H1 (cell line): ENCODE measurements around the gene NUTM2G. TPM values are rescaled to one million over a fixed set of nuclear protein-coding genes. Genes with fewer than 3 reads are reported as not detected.

Experiments
- CBX8 ChIP-seq: fragments of 300-800, 300-1000 bp; sonication (generic); IDR thresholded peaks from 2 replicates; pipeline ENCODE4 v1.7.1; 2016; ENCODE audit warnings: low read depth, low read length, borderline replicate concordance
- EGR1 ChIP-seq: IDR thresholded peaks from 2 replicates; pipeline ENCODE4 v1.6.1; 2011; ENCODE audit warnings: low read depth, low read length, borderline replicate concordance
- GTF2F1 ChIP-seq: IDR thresholded peaks from 2 replicates; pipeline ENCODE4 v1.6.1; 2012; ENCODE audit warnings: low read depth, low read length, improper control_type of control experiment, borderline replicate concordance
- polyA plus RNA-seq, 7 experiments: library from polyadenylated mRNA; depleted of rRNA in 3 of 7; stranded (reverse) in 5 of 7; unstranded in 2 of 7; fragments of >200 nt in 5 of 7; fragments of 200-250 nt in 2 of 7; gene quantifications; 1 replicate in 5 of 7; 2 replicates in 1 of 7; 4 replicates in 1 of 7; pipeline versions ENCODE4 v1.2.1 to v1.2.3, GENCODE V29; 2011 to 2013; ENCODE audit warnings: missing spikeins in 2 of 7, mixed read lengths in 2 of 7
- total RNA-seq: library from RNA; stranded (reverse); fragmentation: NEBNext Ultra II Directional; extraction: Animal tissue kit (Norgen Biotek cat#: 25700); gene quantifications from 2 replicates; pipeline ENCODE4 v1.2.1, GENCODE V29; 2021
- TF ChIP-seq, protein P1 (sequence below): IDR thresholded peaks from 2 replicates; pipeline ENCODE4 v1.6.1; 2012; ENCODE audit warnings: inconsistent platforms

Gene NUTM2G
- total and polyA plus RNA-seq, 2 of the 8 experiments (the other 6 are each of a cell fraction or from before 2014, with no cell fraction given): 0.27 TPM; not detected in 1

DNA sequence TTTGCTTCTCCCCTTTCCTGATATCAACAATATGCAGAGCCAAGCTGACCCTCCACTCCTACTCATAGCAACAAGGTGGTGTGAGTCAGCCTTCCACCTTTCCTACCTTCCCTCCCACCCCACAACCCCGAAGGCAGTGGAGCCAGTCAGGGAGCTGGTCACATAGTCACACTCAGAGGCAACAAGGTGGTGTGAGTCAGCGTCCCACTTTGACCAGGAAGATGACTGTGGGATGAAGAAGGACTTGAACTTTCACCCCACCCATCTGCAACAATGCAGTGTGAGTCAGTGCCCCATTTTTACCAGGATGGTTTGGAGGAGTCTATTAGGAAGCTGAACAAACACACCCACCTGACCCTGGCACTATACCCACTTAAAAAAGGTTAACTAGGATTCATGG, 44.2 kb upstream of the NUTM2G start (continued):
- TF ChIP-seq, protein P1, sequence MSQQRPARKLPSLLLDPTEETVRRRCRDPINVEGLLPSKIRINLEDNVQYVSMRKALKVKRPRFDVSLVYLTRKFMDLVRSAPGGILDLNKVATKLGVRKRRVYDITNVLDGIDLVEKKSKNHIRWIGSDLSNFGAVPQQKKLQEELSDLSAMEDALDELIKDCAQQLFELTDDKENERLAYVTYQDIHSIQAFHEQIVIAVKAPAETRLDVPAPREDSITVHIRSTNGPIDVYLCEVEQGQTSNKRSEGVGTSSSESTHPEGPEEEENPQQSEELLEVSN: no peak
- TF ChIP-seq EGR1 (no peak), GTF2F1 (no peak), CBX8 (no peak)
